NOMO-1 (cell line): ENCODE results near the gene TOX2.
"Not testable (repeated sequence)": the region's sequence is repeated elsewhere in the genome, so short reads cannot be mapped to it uniquely, and the experiment has no call there.

ENCODE experiments used
- DNase-seq, 2 experiments: peaks; one replicate each; lab custom pipeline; 2025; ENCODE audit not compliant: unreplicated experiment in 2 of 2; lab: John Stamatoyannopoulos, UW

The TOX2 gene

GRCh38 chr20:44029848-44030230 is 115.2 kb downstream of the TOX2 start:
- DNase-seq: no peak

- no peak for DNase-seq
These were observed 115.7 kb downstream of the TOX2 start for GRCh38 chr20:44030394-44030793.

- DNase-seq: no peak
These were observed 116.4 kb downstream of the TOX2 start for GRCh38 chr20:44031001-44031574.

- DNase-seq: no peak
These were observed 117.3 kb downstream of the TOX2 start for GRCh38 chr20:44031781-44032582.

- DNase-seq: no peak
These were observed 118.1 kb downstream of the TOX2 start for GRCh38 chr20:44032583-44033331.

- DNase-seq: no peak
These were observed 118.7 kb downstream of the TOX2 start for GRCh38 chr20:44033344-44033743.

GRCh38 chr20:44033873-44034272 is 119.2 kb downstream of the TOX2 start:
- no peak for DNase-seq

GRCh38 chr20:44034451-44034850 is 119.8 kb downstream of the TOX2 start:
- no peak for DNase-seq

- DNase-seq: no peak
These were observed 120.4 kb downstream of the TOX2 start for GRCh38 chr20:44034965-44035635.

GRCh38 chr20:44035924-44036323 is 121.3 kb downstream of the TOX2 start:
- no peak for DNase-seq

GRCh38 chr20:44036441-44036840 is 121.8 kb downstream of the TOX2 start:
- no peak for DNase-seq

GRCh38 chr20:44038681-44039123 is 124.0 kb downstream of the TOX2 start:
- no peak for DNase-seq

GRCh38 chr20:44039147-44039546 is 124.5 kb downstream of the TOX2 start:
- no peak for DNase-seq

GRCh38 chr20:44039741-44040140 is 125.1 kb downstream of the TOX2 start:
- no peak for DNase-seq

GRCh38 chr20:44040202-44040915 is 125.7 kb downstream of the TOX2 start:
- no peak for DNase-seq

GRCh38 chr20:44041001-44041400 is 126.3 kb downstream of the TOX2 start:
- DNase-seq: no peak

- not testable (repeated sequence) for DNase-seq
These were observed 130.1 kb downstream of the TOX2 start for GRCh38 chr20:44044712-44045111.

GRCh38 chr20:44050327-44050726 is 135.7 kb downstream of the TOX2 start:
- no peak for DNase-seq

GRCh38 chr20:44050925-44051660 is 136.4 kb downstream of the TOX2 start:
- DNase-seq: no peak

GRCh38 chr20:44051661-44052000 is 137.0 kb downstream of the TOX2 start:
- DNase-seq: no peak
